Activated CD8-positive, alpha-beta T cell treated with anti-CD3 and anti-CD28 coated beads for 36 hours (primary cell): ENCODE results near the gene PNPLA5. TPM values are rescaled to one million over a fixed set of nuclear protein-coding genes. Genes with fewer than 3 reads are reported as not detected.

Experiments used
- ATAC-seq: fragments of 200-7000 bp; cut with Tn5 transposase; one replicate; pipeline ENCODE4 v1.10.0; 2021; ENCODE audit warnings: mild to moderate bottlenecking, moderate library complexity
- CTCF ChIA-PET: fragments of 350-600 bp; sonication (Branson Sonifier 250); formaldehyde crosslinking; loops from one replicate; lab custom pipeline; 2021; ENCODE audit warnings: antibody characterized with exemption; lab: Charles Lee
- POLR2A ChIA-PET: fragments of 350-600 bp; sonication (Branson Sonifier 250); formaldehyde crosslinking; loops from one replicate; lab custom pipeline; 2021; ENCODE audit warnings: antibody characterized with exemption; lab: Charles Lee
- DNase-seq: peaks from one replicate; pipeline ENCODE4 v3.0.0-alpha.2; 2020
- H3K27ac Mint-ChIP-seq: one replicate; pipeline ENCODE4 v1.8.0; 2021; ENCODE audit warnings: mild to moderate bottlenecking, mixed read lengths
- H3K27me3 Mint-ChIP-seq: one replicate; pipeline ENCODE4 v1.8.0; 2021; ENCODE audit warnings: mixed read lengths
- H3K36me3 Mint-ChIP-seq: one replicate; pipeline ENCODE4 v1.8.0; 2021; ENCODE audit warnings: low read depth, mixed read lengths
- H3K4me1 Mint-ChIP-seq: one replicate; pipeline ENCODE4 v1.8.0; 2021; ENCODE audit warnings: low read depth, mixed read lengths
- H3K4me3 Mint-ChIP-seq: one replicate; pipeline ENCODE4 v1.8.0; 2021; ENCODE audit warnings: mild to moderate bottlenecking, moderate library complexity, mixed read lengths
- H3K9me3 Mint-ChIP-seq: one replicate; pipeline ENCODE4 v1.8.0; 2021; ENCODE audit warnings: mixed read lengths
- CTCF ChIP-seq: fragments of 200-600 bp; IDR thresholded peaks from one replicate; pipeline ENCODE4 v1.8.0; 2022; ENCODE audit warnings: antibody characterized with exemption, mild to moderate bottlenecking
- intact Hi-C: fragments of 100-400 bp; cut with micrococcal nuclease; formaldehyde crosslinking; loops from one replicate; pipeline ENCODE4 v1.10.0; 2022
- total RNA-seq, 2 experiments: library from RNA; stranded (reverse); gene quantifications; one replicate each; pipeline ENCODE4 v1.2.3, GENCODE V29; 2021

PNPLA5 gene
- total RNA-seq, 2 experiments from 2014 or later: not detected

DNA sequence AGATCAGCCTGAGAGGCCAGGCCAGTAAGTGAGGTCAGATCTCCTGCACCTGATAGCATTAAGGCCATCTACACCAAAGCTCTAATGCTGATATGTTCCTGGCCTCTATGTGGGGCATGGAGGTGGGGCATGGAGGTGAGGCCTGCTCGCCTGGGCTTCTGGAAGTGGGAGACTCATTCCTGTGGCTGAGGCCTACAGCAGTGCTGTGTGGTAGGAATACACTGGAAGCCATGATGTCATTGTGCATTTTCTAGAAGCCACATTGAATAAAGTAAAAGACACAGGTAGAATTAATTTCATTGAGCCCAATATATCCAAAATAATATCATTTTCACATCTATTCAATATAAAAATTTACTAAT lies 34.5 kb upstream of the PNPLA5 start:
- DNase-seq (no peak), ATAC-seq (no peak)
- no peak for TF ChIP-seq CTCF
- Mint-ChIP-seq H3K36me3 (no peaks in the 10 kb centered on the region), H3K4me1 (peaks cover 4% of the 10 kb centered on the region), H3K4me3 (no peak overlapping the region), H3K27ac (no peak overlapping the region), H3K9me3 (no peaks in the 10 kb centered on the region), H3K27me3 (peaks cover 5% of the 10 kb centered on the region)
- intact Hi-C loops: no loop called here
- ChIA-PET CTCF (no interaction called here), POLR2A (interaction anchor here (1.0 to 1.6 kb wide), 2 partner anchors 14 to 25 kb away, joined by 3 to 4 read pairs; no protein-coding TSS in a partner anchor)

DNA sequence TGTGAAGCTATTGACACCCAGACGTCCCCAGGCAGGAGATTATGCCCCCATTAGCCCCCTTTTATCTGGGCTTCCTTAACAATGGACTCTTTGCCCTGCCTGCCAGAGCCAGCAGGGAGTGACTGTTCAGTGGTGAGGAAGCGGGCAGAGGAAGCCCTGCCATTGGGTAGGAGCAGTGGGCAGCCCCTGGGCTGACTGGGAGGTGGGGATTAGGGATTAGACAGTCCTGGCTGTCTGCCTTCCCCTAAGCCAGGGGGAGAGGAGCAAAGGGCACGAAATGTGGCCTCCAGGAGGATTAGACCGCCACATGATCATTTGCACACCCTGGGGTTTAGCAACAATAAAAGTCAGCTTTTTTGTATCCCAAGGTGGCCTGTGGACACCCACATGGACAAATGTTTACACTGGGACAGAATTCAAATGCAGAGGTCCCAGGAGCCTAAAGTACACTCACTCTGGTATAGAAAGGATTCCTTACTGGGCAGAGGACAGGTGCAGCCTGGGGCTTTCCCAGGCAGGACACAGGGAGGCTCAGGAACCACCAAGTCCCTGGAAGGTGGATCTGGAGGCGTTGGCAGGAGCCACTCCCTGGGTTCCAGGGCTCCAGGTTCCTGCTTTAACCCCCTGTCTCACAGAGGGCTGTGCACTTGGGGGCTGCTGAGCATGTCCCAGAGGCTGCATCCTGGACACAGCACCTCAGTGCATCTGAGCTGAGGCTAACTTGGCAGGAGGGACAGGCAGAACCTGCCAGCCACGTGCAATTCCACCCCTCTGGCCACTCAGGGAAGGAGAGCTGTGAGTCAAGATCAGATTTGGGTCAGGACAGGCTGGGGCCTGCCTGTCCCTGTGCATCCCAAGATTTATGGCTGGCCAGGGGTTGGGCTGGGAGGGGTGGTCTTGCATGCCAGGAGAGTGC lies 33.9 kb upstream of the PNPLA5 start:
- H3K4me3 Mint-ChIP-seq: peak overlapping the region; percentile 49
- POLR2A ChIA-PET: interaction anchor here (1.0 kb wide), 2 partner anchors 25 to 29 kb away, joined by 4 read pairs; partner anchors contain the start of gene SAMM50
- no peaks in the 10 kb centered on the region for H3K9me3 Mint-ChIP-seq
- ATAC-seq (no peak), DNase-seq (no peak)
- no peak overlapping the region for H3K27ac Mint-ChIP-seq
- peaks cover 11% of the 10 kb centered on the region for H3K27me3 Mint-ChIP-seq
- CTCF ChIA-PET: no interaction called here
- no peak for TF ChIP-seq CTCF
- intact Hi-C loops: no loop called here
- H3K4me1 Mint-ChIP-seq: peaks cover 4% of the 10 kb centered on the region
- no peaks in the 10 kb centered on the region for H3K36me3 Mint-ChIP-seq

DNA sequence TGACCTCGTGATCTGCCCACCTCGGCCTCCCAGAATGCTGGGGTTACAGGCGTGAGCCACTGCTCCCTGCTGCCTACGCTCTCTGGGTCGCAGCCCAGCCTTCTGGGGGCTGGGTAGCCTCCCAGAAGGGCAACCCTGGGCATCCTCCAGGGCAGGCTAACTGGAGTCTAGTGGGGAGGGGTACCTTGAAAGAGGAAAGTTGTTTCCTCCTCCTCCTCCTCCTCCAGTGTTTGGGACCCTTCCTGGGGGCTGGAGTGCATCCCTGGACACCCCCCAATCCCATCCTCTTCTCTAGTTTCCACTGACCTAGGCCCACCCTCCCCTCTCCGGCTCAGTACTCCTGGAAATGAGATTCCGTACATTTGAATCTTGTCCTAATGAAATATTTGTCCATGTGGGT lies 33.1 kb upstream of the PNPLA5 start:
- ChIA-PET CTCF (interaction anchor here (1.5 kb wide), 1 partner anchor 42 kb away, joined by 3 read pairs; no protein-coding TSS in a partner anchor), POLR2A (no interaction called here)
- Mint-ChIP-seq H3K9me3 (no peaks in the 10 kb centered on the region), H3K27me3 (peaks cover 13% of the 10 kb centered on the region), H3K4me3 (peak overlapping the region; percentile 49), H3K4me1 (peaks cover 4% of the 10 kb centered on the region), H3K36me3 (no peaks in the 10 kb centered on the region), H3K27ac (no peak overlapping the region)
- no peak for TF ChIP-seq CTCF
- ATAC-seq (no peak), DNase-seq (no peak)
- intact Hi-C loops: no loop called here

GRCh38 chr22:43923631-43924464 lies 32.0 kb upstream of the PNPLA5 start, which contains the start of gene PNPLA3:
Gene PNPLA3 (plus strand): TSS chr22:43923805. CDS start chr22:43923912, 107 bp downstream.
- peak within 1 kb of the TSS; percentile 63 for H3K4me3 Mint-ChIP-seq
- ATAC-seq (peak; percentile 94), DNase-seq (peak; percentile 86)
- CTCF ChIA-PET: interaction anchor here (0.8 to 1.5 kb wide), 2 partner anchors 22 to 41 kb away, joined by 3 to 5 read pairs; no protein-coding TSS in a partner anchor
- H3K27me3 Mint-ChIP-seq: peaks cover 14% of the 10 kb centered on the region
- intact Hi-C loops: no loop called here
- no peak for TF ChIP-seq CTCF
- peaks cover 4% of the 10 kb centered on the region for H3K4me1 Mint-ChIP-seq
- no peaks in the 10 kb centered on the region for H3K36me3 Mint-ChIP-seq
- peak within 1 kb of the TSS; percentile 53 for H3K27ac Mint-ChIP-seq
- H3K9me3 Mint-ChIP-seq: no peaks in the 10 kb centered on the region
- POLR2A ChIA-PET: no interaction called here
